Stimulated activated naive CD8-positive, alpha-beta T cell treated with anti-CD3 and anti-CD28 coated beads, Interleukin-15, Interleukin-2, amounts not matched to agents 100 U/mL and 50 U/mL, for 24 hours (primary cell): ENCODE results near the gene AKAP8.
A peak's percentile ranks its signal among the peaks of the same experiment; 100 is the strongest.
"Not testable (repeated sequence)": the region's sequence is repeated elsewhere in the genome, so short reads cannot be mapped to it uniquely, and the experiment has no call there.

Experiments used
- ATAC-seq: fragments of 150-1000 bp; cut with Tn5 transposase; one replicate; pipeline ENCODE4 v1.10.0; 2021
- DNase-seq: peaks from one replicate; pipeline ENCODE4 v3.0.0; 2021

Gene AKAP8

GRCh38 chr19:15373644-15374043, 5.9 kb downstream of the AKAP8 start:
- no peak for ATAC-seq
- no peak for DNase-seq

GRCh38 chr19:15372891-15373301, 6.7 kb downstream of the AKAP8 start:
- DNase-seq (no peak), ATAC-seq (no peak)

GRCh38 chr19:15372470-15372869, 7.1 kb downstream of the AKAP8 start:
- ATAC-seq (no peak), DNase-seq (no peak)

DNA sequence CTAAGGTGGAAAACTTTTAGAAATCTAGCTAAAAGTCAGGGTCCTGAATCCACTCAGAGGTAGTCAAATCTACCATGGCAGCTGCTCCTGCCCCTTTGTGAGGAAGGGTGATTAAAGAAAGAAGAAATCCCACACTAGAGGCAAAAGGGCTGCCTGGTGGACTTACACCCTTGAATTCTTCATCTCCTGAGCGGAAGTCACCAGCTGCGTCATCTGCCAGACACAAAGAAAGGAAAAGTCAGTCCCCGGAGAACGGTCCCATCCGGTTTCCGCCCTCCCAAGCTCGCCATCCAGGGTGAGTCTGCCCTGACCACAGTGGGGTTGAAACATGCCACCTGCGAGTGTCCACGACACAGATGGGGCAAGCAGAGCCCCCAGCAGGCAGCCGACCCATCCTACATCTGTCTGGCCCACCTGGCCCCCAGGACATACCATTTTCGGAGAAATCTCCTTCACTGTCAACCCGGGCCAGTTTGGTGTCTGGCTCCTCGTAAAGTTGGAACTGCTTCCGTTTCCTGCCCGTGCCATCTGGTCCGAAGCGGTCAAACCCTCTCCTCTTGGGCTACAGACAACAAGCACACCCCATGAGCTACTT, 7.7 kb downstream of the AKAP8 start:
- ATAC-seq: no peak
- DNase-seq: no peak

DNA sequence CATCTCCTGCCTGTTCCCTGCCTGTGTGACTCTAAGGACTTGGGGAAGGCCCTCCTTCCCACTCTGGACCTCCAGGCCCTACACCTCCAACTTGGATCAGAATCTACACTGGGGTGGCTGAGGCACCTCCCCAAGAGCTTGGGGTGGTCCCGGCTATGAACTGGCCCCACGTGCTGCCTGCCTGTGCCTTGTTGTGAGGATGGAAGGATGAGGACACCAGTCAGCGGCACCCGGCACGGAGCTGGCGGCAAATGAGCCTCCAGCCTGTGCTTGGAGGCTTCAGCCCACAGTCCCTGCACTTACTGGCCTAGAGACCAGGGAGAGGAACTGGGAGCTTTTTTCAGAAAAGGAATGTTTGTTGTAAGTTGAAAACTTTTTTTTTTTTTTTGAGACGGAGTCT, 8.5 kb downstream of the AKAP8 start:
- DNase-seq: no peak

DNA sequence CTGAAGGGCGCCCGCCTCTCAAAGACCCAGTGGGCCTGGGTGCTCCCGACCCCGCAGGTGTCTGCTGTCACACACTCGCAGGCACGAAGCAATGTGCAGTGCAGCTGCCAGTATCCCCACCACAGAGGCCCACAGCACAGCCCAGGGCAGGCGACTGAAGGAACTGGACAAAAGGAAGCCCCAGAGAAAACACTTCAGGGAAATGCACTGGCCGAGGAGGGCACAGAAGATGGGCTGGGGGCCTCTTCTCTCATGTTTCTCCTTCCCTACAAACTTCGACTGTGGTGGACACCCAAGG, 10.0 kb downstream of the AKAP8 start:
- DNase-seq (no peak), ATAC-seq (no peak)

More for the DNA sequence above, 8.5 kb downstream of the AKAP8 start:
- no peak for ATAC-seq

GRCh38 chr19:15368798-15369593, 10.6 kb downstream of the AKAP8 start:
- no peak for DNase-seq
- no peak for ATAC-seq

- no peak for ATAC-seq
- DNase-seq: no peak
Measured at GRCh38 chr19:15368051-15368632, 11.4 kb downstream of the AKAP8 start.

GRCh38 chr19:15367439-15367838, 12.1 kb downstream of the AKAP8 start:
- ATAC-seq (no peak), DNase-seq (no peak)

GRCh38 chr19:15365264-15365663, 14.3 kb downstream of the AKAP8 start:
- no peak for ATAC-seq
- no peak for DNase-seq

GRCh38 chr19:15363791-15364190, 15.8 kb downstream of the AKAP8 start:
- not testable (repeated sequence) for DNase-seq, ATAC-seq

DNA sequence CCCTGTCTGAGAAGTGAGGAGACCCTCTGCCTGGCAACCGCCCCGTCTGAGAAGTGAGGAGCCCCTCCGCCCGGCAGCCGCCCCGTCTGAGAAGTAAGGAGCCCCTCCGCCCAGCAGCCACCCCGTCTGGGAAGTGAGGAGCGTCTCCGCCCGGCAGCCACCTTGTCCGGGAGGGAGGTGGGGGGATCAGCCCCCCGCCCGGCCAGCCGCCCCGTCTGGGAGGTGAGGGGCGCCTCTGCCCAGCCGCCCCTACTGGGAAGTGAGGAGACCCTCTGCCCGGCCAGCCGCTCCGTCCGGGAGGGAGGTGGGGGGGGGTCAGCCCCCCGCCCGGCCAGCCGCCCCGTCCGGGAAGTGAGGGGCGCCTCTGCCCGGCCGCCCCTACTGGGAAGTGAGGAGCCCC, 16.5 kb downstream of the AKAP8 start:
- DNase-seq, ATAC-seq: not testable (repeated sequence)

GRCh38 chr19:15360015-15360414, 19.6 kb downstream of the AKAP8 start:
- not testable (repeated sequence) for DNase-seq
- ATAC-seq: peak; percentile 14

- no peak for DNase-seq
Measured at GRCh38 chr19:15358918-15359317, 20.7 kb downstream of the AKAP8 start.

GRCh38 chr19:15357906-15358305, 21.7 kb downstream of the AKAP8 start:
- ATAC-seq: no peak
- DNase-seq: no peak

More at GRCh38 chr19:15358918-15359317, 20.7 kb downstream of the AKAP8 start:
- ATAC-seq: no peak

DNA sequence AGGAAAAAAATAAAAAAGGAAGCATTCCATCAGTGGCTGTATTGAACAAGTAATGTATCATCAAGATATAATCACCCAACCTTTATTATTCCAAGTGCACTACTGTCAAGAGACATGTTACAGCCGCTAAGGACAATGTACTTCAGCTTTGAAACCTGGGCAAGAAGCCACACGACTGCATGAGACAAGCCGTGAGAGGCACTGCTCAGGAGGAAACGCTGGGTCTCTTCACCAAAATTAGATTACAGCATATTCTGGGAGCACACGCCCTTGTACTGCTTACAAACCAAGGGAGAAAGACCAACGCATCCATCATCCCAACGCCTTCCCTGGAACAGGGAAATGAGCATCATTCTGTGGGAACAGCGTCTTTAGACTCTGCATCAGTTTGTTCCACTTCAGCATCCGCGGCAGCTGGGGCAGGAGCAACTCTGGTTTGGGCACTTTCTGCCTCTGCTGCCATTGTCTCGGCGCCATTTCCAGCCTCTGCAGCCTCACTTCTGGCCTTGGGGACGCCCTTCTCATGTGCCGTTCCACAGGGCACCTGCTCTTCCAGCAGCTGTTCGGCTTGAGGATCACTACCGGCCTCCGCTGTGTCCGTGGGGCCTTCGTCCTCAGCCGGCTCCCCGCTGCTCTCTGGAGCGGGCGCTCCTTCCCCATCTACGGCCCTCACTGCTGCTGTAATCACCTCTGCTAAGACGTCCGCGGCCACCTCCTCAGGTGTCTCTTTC, 24.9 kb downstream of the AKAP8 start:
- no peak for ATAC-seq
- no peak for DNase-seq

- DNase-seq (no peak), ATAC-seq (no peak)
Measured at GRCh38 chr19:15353908-15354307, 25.7 kb downstream of the AKAP8 start.

- not testable (repeated sequence) for DNase-seq, ATAC-seq
Measured at GRCh38 chr19:15352535-15352934, 27.1 kb downstream of the AKAP8 start.

- DNase-seq, ATAC-seq: not testable (repeated sequence)
Measured at GRCh38 chr19:15341328-15341727, 38.3 kb downstream of the AKAP8 start.

DNA sequence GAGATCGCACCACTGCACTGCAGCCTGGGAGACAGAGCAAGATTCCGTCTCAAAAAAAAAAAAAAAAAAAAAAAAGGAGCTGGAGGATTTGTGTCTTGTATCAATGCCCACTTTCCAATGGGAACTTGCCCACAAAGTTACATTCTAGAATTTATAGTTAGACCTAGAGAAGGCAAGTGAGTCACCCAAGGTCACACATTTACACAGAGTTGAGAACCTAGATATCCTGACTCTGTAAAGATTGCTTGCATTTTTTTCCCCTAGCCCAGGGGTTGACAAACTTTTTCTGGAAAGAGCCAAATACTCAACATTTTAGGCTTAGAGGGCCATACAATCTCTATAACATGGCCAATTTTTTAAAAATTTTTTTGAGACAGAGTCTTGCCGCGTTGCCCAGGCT, 39.5 kb downstream of the AKAP8 start:
- DNase-seq: no peak
- no peak for ATAC-seq

GRCh38 chr19:15337202-15337601, 42.4 kb downstream of the AKAP8 start:
- DNase-seq: no peak
- no peak for ATAC-seq

DNA sequence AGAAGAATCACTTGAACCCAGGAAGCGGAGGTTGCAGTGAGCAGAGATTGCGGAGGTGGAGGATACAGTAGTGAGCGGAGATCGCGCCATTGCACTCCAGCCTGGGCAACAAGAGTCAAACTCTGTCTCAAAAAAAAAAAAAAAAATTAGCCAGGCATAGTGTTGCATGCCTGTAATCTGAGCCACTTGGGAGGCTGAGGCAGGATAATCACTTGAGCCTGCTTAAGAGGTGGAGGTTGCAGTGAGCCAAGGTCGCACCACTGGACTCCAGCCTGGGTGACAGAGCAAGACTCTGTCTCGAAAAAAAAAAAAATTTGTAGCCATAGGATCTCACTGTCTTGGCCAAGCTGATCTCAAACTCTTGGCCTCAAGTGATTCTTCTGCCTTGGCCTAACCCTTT, 43.6 kb downstream of the AKAP8 start:
- not testable (repeated sequence) for ATAC-seq

More for the DNA sequence above, 43.6 kb downstream of the AKAP8 start:
- DNase-seq: not testable (repeated sequence)
